Measurements from ENCODE around the gene CARM1.

- TF ChIP-seq, protein P1, sequence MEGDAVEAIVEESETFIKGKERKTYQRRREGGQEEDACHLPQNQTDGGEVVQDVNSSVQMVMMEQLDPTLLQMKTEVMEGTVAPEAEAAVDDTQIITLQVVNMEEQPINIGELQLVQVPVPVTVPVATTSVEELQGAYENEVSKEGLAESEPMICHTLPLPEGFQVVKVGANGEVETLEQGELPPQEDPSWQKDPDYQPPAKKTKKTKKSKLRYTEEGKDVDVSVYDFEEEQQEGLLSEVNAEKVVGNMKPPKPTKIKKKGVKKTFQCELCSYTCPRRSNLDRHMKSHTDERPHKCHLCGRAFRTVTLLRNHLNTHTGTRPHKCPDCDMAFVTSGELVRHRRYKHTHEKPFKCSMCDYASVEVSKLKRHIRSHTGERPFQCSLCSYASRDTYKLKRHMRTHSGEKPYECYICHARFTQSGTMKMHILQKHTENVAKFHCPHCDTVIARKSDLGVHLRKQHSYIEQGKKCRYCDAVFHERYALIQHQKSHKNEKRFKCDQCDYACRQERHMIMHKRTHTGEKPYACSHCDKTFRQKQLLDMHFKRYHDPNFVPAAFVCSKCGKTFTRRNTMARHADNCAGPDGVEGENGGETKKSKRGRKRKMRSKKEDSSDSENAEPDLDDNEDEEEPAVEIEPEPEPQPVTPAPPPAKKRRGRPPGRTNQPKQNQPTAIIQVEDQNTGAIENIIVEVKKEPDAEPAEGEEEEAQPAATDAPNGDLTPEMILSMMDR (IDR thresholded peaks at IDR 0.05): no peak
- TF ChIP-seq EZH2 (IDR thresholded peaks at IDR 0.05; ENCODE audit: borderline replicate concordance, insufficient read depth, low read depth, low read length, poor library complexity, severe bottlenecking): no peak
Observed at GRCh38 chr19:10862561-10863106, 8.7 kb upstream of the CARM1 start.
